SIG-M5 (cell line): ENCODE data around the gene FOXE3.

ENCODE experiments used
- DNase-seq: peaks from one replicate; lab custom pipeline; 2025; lab: John Stamatoyannopoulos, UW

FOXE3 gene

GRCh38 chr1:47405697-47406096 is 10.4 kb upstream of the FOXE3 start:
- DNase-seq = no peak

- DNase-seq = no peak
Measured at GRCh38 chr1:47406966-47407365, 9.1 kb upstream of the FOXE3 start.

- no peak for DNase-seq
Measured at GRCh38 chr1:47407481-47407880, 8.6 kb upstream of the FOXE3 start.

- no peak for DNase-seq
Measured at GRCh38 chr1:47409311-47410067, 6.6 kb upstream of the FOXE3 start.

GRCh38 chr1:47410068-47410455 is 6.0 kb upstream of the FOXE3 start:
- DNase-seq = no peak

GRCh38 chr1:47411436-47411835 is 4.6 kb upstream of the FOXE3 start:
- no peak for DNase-seq

- DNase-seq = no peak
Measured at GRCh38 chr1:47412437-47412836, 3.6 kb upstream of the FOXE3 start.

GRCh38 chr1:47416319-47417169 is 459 bp downstream of the FOXE3 start:
- DNase-seq = no peak

GRCh38 chr1:47417170-47418044 is 1.3 kb downstream of the FOXE3 start:
- no peak for DNase-seq

GRCh38 chr1:47418122-47418521 is 2.0 kb downstream of the FOXE3 start:
- no peak for DNase-seq

- DNase-seq = no peak
Measured at GRCh38 chr1:47418681-47419325, 2.7 kb downstream of the FOXE3 start.

- DNase-seq = no peak
Measured at GRCh38 chr1:47420547-47420946, 4.5 kb downstream of the FOXE3 start.

GRCh38 chr1:47423872-47424271 is 7.8 kb downstream of the FOXE3 start:
- DNase-seq = no peak

GRCh38 chr1:47424336-47424982 is 8.4 kb downstream of the FOXE3 start:
- DNase-seq = no peak

- no peak for DNase-seq
Measured at GRCh38 chr1:47431534-47431933, 15.4 kb downstream of the FOXE3 start.

- no peak for DNase-seq
Measured at GRCh38 chr1:47432071-47433036, 16.3 kb downstream of the FOXE3 start.

GRCh38 chr1:47433037-47433421 is 16.9 kb downstream of the FOXE3 start:
- no peak for DNase-seq

GRCh38 chr1:47433477-47434050 is 17.5 kb downstream of the FOXE3 start:
- DNase-seq = no peak

- DNase-seq = no peak
Measured at GRCh38 chr1:47434051-47434842, 18.2 kb downstream of the FOXE3 start.
